K562 (cell line): ENCODE results near the gene CHN1. TPM values are rescaled to one million over a fixed set of nuclear protein-coding genes. Genes with fewer than 3 reads are reported as not detected.

Experiments used
- ATAC-seq: fragments of 200-7000 bp; cut with Tn5 transposase; 3 replicates; pipeline ENCODE4 v1.9.1; 2020; ENCODE audit warnings: moderate library complexity
- BruUV-seq: library from RNA; stranded (reverse); fragments of 400-500 nt; replicated peaks from 2 replicates; lab custom pipeline; 2021; lab: Mats Ljungman, UMichigan
- CTCF ChIA-PET: fragments of 300-600 bp; formaldehyde crosslinking; extraction: SDS; loops from one replicate; lab custom pipeline; 2021; ENCODE audit warnings: low intra/inter-chr PET ratio; lab: Yijun Ruan, JAX
- POLR2A ChIA-PET: fragments of 300-600, 350-650 bp; sonication (Branson Sonifier 250); formaldehyde crosslinking; extraction: SDS; loops from one replicate; lab custom pipeline; 2021; ENCODE audit warnings: antibody characterized with exemption, inconsistent platforms; lab: Yijun Ruan, JAX
- DNase-seq, 4 experiments: peaks; one replicate each; pipeline versions ENCODE4 v3.0.0 to v3.0.0-alpha.2; 2011 to 2018; ENCODE audit warnings: low spot score in 3 of 4, mixed read lengths in 3 of 4; ENCODE audit errors: extremely low read depth in 1 of 4
- FAIRE-seq: peaks from 2 replicates; lab custom pipeline; 2011; peaks lifted over from hg19 to GRCh38; lab: Jason Lieb, UNC
- H2AFZ ChIP-seq: 2 replicates; pipeline ENCODE4 v1.6.0; 2011; ENCODE audit warnings: low read depth, low read length, control low read depth, inconsistent platforms
- H3K27ac ChIP-seq: fragments of 200-600 bp; 3 replicates; pipeline ENCODE4 v1.8.0; 2011; ENCODE audit warnings: low read depth, mild to moderate bottlenecking, control low read depth, inconsistent platforms, low read length, moderate library complexity, mixed read lengths; ENCODE audit errors: extremely low read depth
- H3K27me3 ChIP-seq, 2 experiments: fragments of 300-600 bp in 1 of 2; 2 replicates in 1 of 2; 3 replicates in 1 of 2; pipeline versions ENCODE4 v1.6.0 to v1.8.0; 2011; ENCODE audit warnings: inconsistent platforms in 2 of 2, low read length in 2 of 2, mild to moderate bottlenecking in 1 of 2, mixed read lengths in 1 of 2, moderate library complexity in 1 of 2; ENCODE audit not compliant: control insufficient read depth in 2 of 2, insufficient read depth in 2 of 2
- H3K36me3 ChIP-seq: fragments of 300-600 bp; 3 replicates; pipeline ENCODE4 v1.8.0; 2011; ENCODE audit warnings: mild to moderate bottlenecking, low read length, inconsistent platforms; ENCODE audit not compliant: control insufficient read depth, insufficient read depth
- H3K4me1 ChIP-seq, 2 experiments: fragments of 200-600 bp in 1 of 2; replicated peaks in 1 of 2; 2 replicates in 1 of 2; 3 replicates in 1 of 2; pipeline versions ENCODE4 v1.5.1 to v1.8.0; 2011; ENCODE audit warnings: inconsistent platforms in 2 of 2, low read length in 2 of 2, mild to moderate bottlenecking in 1 of 2, mixed read lengths in 1 of 2, moderate library complexity in 1 of 2; ENCODE audit not compliant: control insufficient read depth in 2 of 2, insufficient read depth in 2 of 2
- H3K4me2 ChIP-seq: 2 replicates; pipeline ENCODE4 v1.6.1; 2011; ENCODE audit warnings: low read length, control low read depth, inconsistent platforms, mixed read lengths; ENCODE audit not compliant: insufficient read depth
- H3K4me3 ChIP-seq: fragments of 200-600 bp; sonication (generic), shearing (Covaris generic); 2 replicates; pipeline ENCODE4 v1.5.1; 2016; ENCODE audit warnings: control low read depth, inconsistent platforms
- H3K79me2 ChIP-seq: fragments of 200-600 bp; 3 replicates; pipeline ENCODE4 v1.8.0; 2011; ENCODE audit warnings: low read length, inconsistent platforms; ENCODE audit not compliant: control insufficient read depth, insufficient read depth
- H3K9ac ChIP-seq, 2 experiments: 2 replicates each; pipeline versions ENCODE4 v1.6.0 to v1.6.1; 2011; ENCODE audit warnings: low read depth in 2 of 2, low read length in 2 of 2, control low read depth in 1 of 2, inconsistent platforms in 1 of 2, mild to moderate bottlenecking in 1 of 2, mixed read lengths in 1 of 2; ENCODE audit not compliant: insufficient read depth in 1 of 2
- H3K9me1 ChIP-seq: one replicate; pipeline ENCODE4 v1.6.0; 2011; ENCODE audit warnings: inconsistent platforms, mild to moderate bottlenecking, low read length, moderate library complexity; ENCODE audit not compliant: control insufficient read depth, insufficient read depth
- H3K9me3 ChIP-seq: replicated peaks from 2 replicates; pipeline ENCODE4 v1.5.1; 2011; ENCODE audit warnings: low read depth, low read length, inconsistent platforms; ENCODE audit not compliant: control insufficient read depth, insufficient read depth
- H4K20me1 ChIP-seq: replicated peaks from 2 replicates; pipeline ENCODE4 v1.6.1; 2011; ENCODE audit warnings: low read length, inconsistent platforms, mixed read lengths; ENCODE audit not compliant: control insufficient read depth, insufficient read depth
- CXXC5 ChIP-seq: fragments of 250-450 bp; sonication (Bioruptor Pico); IDR thresholded peaks from 2 replicates; pipeline ENCODE4 v1.8.0; 2022; ENCODE audit warnings: inconsistent platforms, mild to moderate bottlenecking, moderate library complexity
- DACH1 ChIP-seq: fragments of 450-650 bp; IDR thresholded peaks from 2 replicates; pipeline ENCODE4 v1.6.1; 2018; ENCODE audit not compliant: partially characterized antibody
- DMBX1 ChIP-seq: fragments of 250-450 bp; sonication (Bioruptor Pico); IDR thresholded peaks from 2 replicates; pipeline ENCODE4 v1.8.0; 2022; ENCODE audit warnings: inconsistent platforms, mild to moderate bottlenecking, moderate library complexity, borderline replicate concordance
- GTF2E2 ChIP-seq: fragments of 200-800 bp; sonication (Bioruptor generic); IDR thresholded peaks from 2 replicates; pipeline ENCODE4 v1.6.1; 2016; ENCODE audit warnings: missing genetic modification characterization, missing compliant biosample characterization
- GTF2F1 ChIP-seq: IDR thresholded peaks from 2 replicates; pipeline ENCODE4 v1.6.1; 2011; ENCODE audit warnings: low read depth, low read length, improper control_type of control experiment
- KDM5B ChIP-seq: fragments of 200-600 bp; sonication (generic); IDR thresholded peaks from 2 replicates; pipeline ENCODE4 v1.6.1; 2012; ENCODE audit warnings: low read depth, mild to moderate bottlenecking, moderate library complexity, low read length, control low read depth, inconsistent platforms; ENCODE audit not compliant: insufficient replicate concordance
- MAFF ChIP-seq: IDR thresholded peaks from 2 replicates; pipeline ENCODE4 v1.6.1; 2012; ENCODE audit warnings: low read length, improper control_type of control experiment
- SREBF2 ChIP-seq: sonication (generic); formaldehyde crosslinking; IDR thresholded peaks from 2 replicates; pipeline ENCODE4 v1.4.0; 2020; ENCODE audit warnings: mild to moderate bottlenecking, missing genetic modification reagents
- ZBTB7A ChIP-seq: IDR thresholded peaks from 2 replicates; pipeline ENCODE4 v1.6.1; 2011; ENCODE audit warnings: low read depth, mild to moderate bottlenecking, low read length, moderate library complexity, borderline replicate concordance; ENCODE audit not compliant: control insufficient read depth
- ZNF316 ChIP-seq: fragments of 450-650 bp; IDR thresholded peaks from 2 replicates; pipeline ENCODE4 v1.6.1; 2016
- WGBS: fragments of 100-300 bp; shearing (Covaris generic); methylation state at CpG from one replicate; pipeline ENCODE4 v1.1.6; 2016; ENCODE audit warnings: low coverage, mixed read lengths; ENCODE audit not compliant: insufficient coverage; ENCODE audit errors: missing lambda C conversion rate; 5-methylcytosine and 5-hydroxymethylcytosine counted together
- in situ Hi-C: fragments of 300-500 bp; cut with MboI; formaldehyde crosslinking; loops from 4 replicates; pipeline ENCODE4 v1.15.0; 2018; ENCODE audit warnings: inconsistent platforms, mixed read lengths
- intact Hi-C: fragments of 100-400 bp; cut with micrococcal nuclease; formaldehyde crosslinking; loops from 2 replicates; pipeline ENCODE4 v1.14.2; 2022
- polyA plus RNA-seq, 8 experiments: library from polyadenylated mRNA; depleted of rRNA in 4 of 8; stranded (reverse) in 5 of 8; unstranded in 3 of 8; fragments of >200 nt; fragmentation: Nextera tagmentation in 2 of 8; fragmentation: Illumina TruSeq in 1 of 8; extraction: Ambion mirVana in 2 of 8; extraction: Trizol in 1 of 8; gene quantifications; 2 replicates each; pipeline versions ENCODE4 v1.2.1 to v1.2.3, GENCODE V29; 2011 to 2014; ENCODE audit warnings: inconsistent platforms in 1 of 8, missing spikeins in 1 of 8
- total RNA-seq, 7 experiments: library from RNA; depleted of rRNA in 6 of 7; stranded (reverse); fragments of >200 nt in 6 of 7; fragmentation: Illumina TruSeq in 2 of 7; extraction: Trizol in 2 of 7; gene quantifications; 2 replicates each; pipeline versions ENCODE4 v1.2.1 to v1.2.3, GENCODE V29; 2011 to 2021; ENCODE audit warnings: low replicate concordance in 1 of 7
- TF ChIP-seq, protein P1 (sequence below): fragments of 450-650 bp; IDR thresholded peaks from 2 replicates; pipeline ENCODE4 v1.6.1; 2017; ENCODE audit warnings: mild to moderate bottlenecking, moderate library complexity
- TF ChIP-seq, protein P2 (sequence below): fragments of 250-450 bp; sonication (Bioruptor Pico); IDR thresholded peaks from 2 replicates; pipeline ENCODE4 v1.8.0; 2022; ENCODE audit warnings: inconsistent platforms, mild to moderate bottlenecking, moderate library complexity, borderline replicate concordance
- TF ChIP-seq, protein P3 (sequence below): fragments of 250-450 bp; sonication (Bioruptor Pico); IDR thresholded peaks from 2 replicates; pipeline ENCODE4 v1.8.0; 2022; ENCODE audit warnings: moderate library complexity, mild to moderate bottlenecking, inconsistent platforms
- TF ChIP-seq, protein P4 (sequence below): fragments of 250-450 bp; sonication (Bioruptor Pico); IDR thresholded peaks from 2 replicates; pipeline ENCODE4 v1.4.0; 2020; ENCODE audit warnings: mild to moderate bottlenecking, moderate library complexity

Gene CHN1
- total and polyA plus RNA-seq, 9 of the 15 experiments (the other 6 are each of a cell fraction or from before 2014, with no cell fraction given) = 0.17 to 2.0 (median 0.87) TPM

DNA sequence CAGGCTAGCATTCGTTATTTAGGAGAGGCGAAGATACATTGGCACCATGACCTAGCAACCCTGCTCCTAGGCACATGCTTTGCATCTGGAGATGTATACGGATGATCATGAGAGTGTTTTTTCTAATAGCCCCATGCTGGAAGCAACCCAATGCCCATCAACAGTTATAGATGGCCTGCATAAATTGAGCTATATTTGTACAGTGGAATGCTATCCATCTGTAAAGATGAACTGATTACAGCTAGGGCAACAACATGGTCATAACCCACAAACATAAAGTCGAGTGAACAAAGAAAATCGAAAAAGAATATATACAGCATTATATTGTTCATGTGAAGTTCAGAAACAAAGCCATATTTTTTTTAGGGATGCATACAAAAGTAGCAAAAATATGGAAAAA, 220.3 kb downstream of the CHN1 start (continued):
- TF ChIP-seq, protein P1, sequence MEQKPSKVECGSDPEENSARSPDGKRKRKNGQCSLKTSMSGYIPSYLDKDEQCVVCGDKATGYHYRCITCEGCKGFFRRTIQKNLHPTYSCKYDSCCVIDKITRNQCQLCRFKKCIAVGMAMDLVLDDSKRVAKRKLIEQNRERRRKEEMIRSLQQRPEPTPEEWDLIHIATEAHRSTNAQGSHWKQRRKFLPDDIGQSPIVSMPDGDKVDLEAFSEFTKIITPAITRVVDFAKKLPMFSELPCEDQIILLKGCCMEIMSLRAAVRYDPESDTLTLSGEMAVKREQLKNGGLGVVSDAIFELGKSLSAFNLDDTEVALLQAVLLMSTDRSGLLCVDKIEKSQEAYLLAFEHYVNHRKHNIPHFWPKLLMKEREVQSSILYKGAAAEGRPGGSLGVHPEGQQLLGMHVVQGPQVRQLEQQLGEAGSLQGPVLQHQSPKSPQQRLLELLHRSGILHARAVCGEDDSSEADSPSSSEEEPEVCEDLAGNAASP = no peak
- TF ChIP-seq ZBTB7A = no peak
- no peak for TF ChIP-seq GTF2E2 (tag)
- no peak for TF ChIP-seq DMBX1 (CRISPR knock-in tag)

DNA sequence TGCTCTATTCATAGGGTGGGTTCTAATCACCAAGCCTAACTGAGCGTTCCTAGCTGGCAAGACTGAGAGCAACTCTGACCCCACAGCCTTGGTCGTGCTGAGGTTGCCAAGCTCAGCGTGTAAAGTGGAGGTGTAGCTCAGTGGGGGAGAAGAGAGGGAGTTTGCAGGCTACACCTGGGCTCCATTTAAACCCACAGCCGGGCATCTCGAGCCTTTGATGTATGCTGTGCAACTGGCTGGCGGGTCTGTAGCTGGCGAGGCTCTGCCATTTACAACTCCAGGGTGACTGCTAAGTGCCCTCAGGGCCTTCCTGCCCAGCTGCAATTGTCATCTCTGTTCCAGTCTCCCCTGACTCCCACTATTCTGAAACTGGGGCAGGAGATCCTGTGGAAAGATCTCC, 220.9 kb downstream of the CHN1 start:
- H3K9me1 ChIP-seq = no peaks in the 10 kb centered on the region
- ChIA-PET CTCF (no interaction called here), POLR2A (no interaction called here)
- H3K27me3 ChIP-seq = peaks cover 29 to 38% of the 10 kb centered on the region in 2 experiments
- H2AFZ ChIP-seq = no peak overlapping the region
- no peaks in the 10 kb centered on the region for H4K20me1 ChIP-seq
- FAIRE-seq (no peak), ATAC-seq (no peak), DNase-seq (no peak)
- WGBS = under 1% methylated on average over 7 of the region's 7 CpGs
- H3K27ac ChIP-seq = no peak overlapping the region
- H3K4me1 ChIP-seq = peaks cover 0 to 3% of the 10 kb centered on the region in 2 experiments; a peak in 2 of 5 replicates
- no peaks in the 10 kb centered on the region for H3K9me3 ChIP-seq
- H3K9ac ChIP-seq = no peak overlapping the region
- in situ Hi-C loops = no loop called here
- no peak overlapping the region for H3K4me2 ChIP-seq
- intact Hi-C loops = no loop called here
- no peak overlapping the region for H3K4me3 ChIP-seq
- no peaks in the 10 kb centered on the region for H3K36me3 ChIP-seq
- H3K79me2 ChIP-seq = no peaks in the 10 kb centered on the region
- BruUV-seq = no TSS peak
- TF ChIP-seq GTF2F1 (no peak), DACH1 (no peak), KDM5B (no peak), MAFF (no peak), CXXC5 (CRISPR knock-in tag) (no peak), SREBF2 (no peak), ZNF316 (no peak)
- TF ChIP-seq, protein P2, sequence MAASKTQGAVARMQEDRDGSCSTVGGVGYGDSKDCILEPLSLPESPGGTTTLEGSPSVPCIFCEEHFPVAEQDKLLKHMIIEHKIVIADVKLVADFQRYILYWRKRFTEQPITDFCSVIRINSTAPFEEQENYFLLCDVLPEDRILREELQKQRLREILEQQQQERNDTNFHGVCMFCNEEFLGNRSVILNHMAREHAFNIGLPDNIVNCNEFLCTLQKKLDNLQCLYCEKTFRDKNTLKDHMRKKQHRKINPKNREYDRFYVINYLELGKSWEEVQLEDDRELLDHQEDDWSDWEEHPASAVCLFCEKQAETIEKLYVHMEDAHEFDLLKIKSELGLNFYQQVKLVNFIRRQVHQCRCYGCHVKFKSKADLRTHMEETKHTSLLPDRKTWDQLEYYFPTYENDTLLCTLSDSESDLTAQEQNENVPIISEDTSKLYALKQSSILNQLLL (CRISPR knock-in tag) = no peak
- TF ChIP-seq, protein P3, sequence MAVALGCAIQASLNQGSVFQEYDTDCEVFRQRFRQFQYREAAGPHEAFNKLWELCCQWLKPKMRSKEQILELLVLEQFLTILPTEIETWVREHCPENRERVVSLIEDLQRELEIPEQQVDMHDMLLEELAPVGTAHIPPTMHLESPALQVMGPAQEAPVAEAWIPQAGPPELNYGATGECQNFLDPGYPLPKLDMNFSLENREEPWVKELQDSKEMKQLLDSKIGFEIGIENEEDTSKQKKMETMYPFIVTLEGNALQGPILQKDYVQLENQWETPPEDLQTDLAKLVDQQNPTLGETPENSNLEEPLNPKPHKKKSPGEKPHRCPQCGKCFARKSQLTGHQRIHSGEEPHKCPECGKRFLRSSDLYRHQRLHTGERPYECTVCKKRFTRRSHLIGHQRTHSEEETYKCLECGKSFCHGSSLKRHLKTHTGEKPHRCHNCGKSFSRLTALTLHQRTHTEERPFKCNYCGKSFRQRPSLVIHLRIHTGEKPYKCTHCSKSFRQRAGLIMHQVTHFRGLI = no peak
- TF ChIP-seq, protein P4, sequence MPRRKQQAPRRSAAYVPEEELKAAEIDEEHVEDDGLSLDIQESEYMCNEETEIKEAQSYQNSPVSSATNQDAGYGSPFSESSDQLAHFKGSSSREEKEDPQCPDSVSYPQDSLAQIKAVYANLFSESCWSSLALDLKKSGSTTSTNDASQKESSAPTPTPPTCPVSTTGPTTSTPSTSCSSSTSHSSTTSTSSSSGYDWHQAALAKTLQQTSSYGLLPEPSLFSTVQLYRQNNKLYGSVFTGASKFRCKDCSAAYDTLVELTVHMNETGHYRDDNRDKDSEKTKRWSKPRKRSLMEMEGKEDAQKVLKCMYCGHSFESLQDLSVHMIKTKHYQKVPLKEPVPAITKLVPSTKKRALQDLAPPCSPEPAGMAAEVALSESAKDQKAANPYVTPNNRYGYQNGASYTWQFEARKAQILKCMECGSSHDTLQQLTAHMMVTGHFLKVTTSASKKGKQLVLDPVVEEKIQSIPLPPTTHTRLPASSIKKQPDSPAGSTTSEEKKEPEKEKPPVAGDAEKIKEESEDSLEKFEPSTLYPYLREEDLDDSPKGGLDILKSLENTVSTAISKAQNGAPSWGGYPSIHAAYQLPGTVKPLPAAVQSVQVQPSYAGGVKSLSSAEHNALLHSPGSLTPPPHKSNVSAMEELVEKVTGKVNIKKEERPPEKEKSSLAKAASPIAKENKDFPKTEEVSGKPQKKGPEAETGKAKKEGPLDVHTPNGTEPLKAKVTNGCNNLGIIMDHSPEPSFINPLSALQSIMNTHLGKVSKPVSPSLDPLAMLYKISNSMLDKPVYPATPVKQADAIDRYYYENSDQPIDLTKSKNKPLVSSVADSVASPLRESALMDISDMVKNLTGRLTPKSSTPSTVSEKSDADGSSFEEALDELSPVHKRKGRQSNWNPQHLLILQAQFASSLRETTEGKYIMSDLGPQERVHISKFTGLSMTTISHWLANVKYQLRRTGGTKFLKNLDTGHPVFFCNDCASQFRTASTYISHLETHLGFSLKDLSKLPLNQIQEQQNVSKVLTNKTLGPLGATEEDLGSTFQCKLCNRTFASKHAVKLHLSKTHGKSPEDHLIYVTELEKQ = no peak
